OCI-LY3 (cell line): ENCODE results near the gene RIC1.
A peak's percentile ranks its signal among the peaks of the same experiment; 100 is the strongest.
"Not testable (repeated sequence)": the region's sequence is repeated elsewhere in the genome, so short reads cannot be mapped to it uniquely, and the experiment has no call there.

Experiments used
- H2AFZ ChIP-seq: fragments of 200-600, 300-600 bp; shearing (Covaris generic); 2 replicates; pipeline ENCODE4 v1.6.0; 2014; ENCODE audit warnings: antibody characterized with exemption, low read depth, low read length
- H3K27ac ChIP-seq: fragments of 200-600, 300-600 bp; sonication (generic); 2 replicates; pipeline ENCODE4 v1.5.1; 2014; ENCODE audit warnings: mild to moderate bottlenecking, low read length, moderate library complexity, mixed read lengths
- H3K27me3 ChIP-seq: fragments of 200-600, 300-600 bp; sonication (generic); 2 replicates; pipeline ENCODE4 v1.6.1; 2014; ENCODE audit warnings: low read depth, low read length, mixed read lengths
- H3K36me3 ChIP-seq: fragments of 200-600, 300-600 bp; sonication (generic); replicated peaks from 2 replicates; pipeline ENCODE3; 2014; ENCODE audit warnings: low read depth, low read length, mixed read lengths
- H3K4me1 ChIP-seq: fragments of 300-600, 200-600 bp; sonication (generic); 2 replicates; pipeline ENCODE4 v1.6.1; 2014; ENCODE audit warnings: low read length, mixed read lengths
- H3K4me2 ChIP-seq: fragments of 200-600, 300-600 bp; sonication (generic); 2 replicates; pipeline ENCODE4 v1.6.1; 2014; ENCODE audit warnings: low read length, mixed read lengths
- H3K4me3 ChIP-seq: fragments of 300-600, 200-600 bp; sonication (generic); 2 replicates; pipeline ENCODE4 v1.5.1; 2014; ENCODE audit warnings: antibody characterized with exemption, mild to moderate bottlenecking, low read length, moderate library complexity
- H3K79me2 ChIP-seq: fragments of 300-600, 200-600 bp; shearing (Covaris generic); 2 replicates; pipeline ENCODE4 v1.6.1; 2014; ENCODE audit warnings: mild to moderate bottlenecking, low read length, mixed read lengths
- H3K9ac ChIP-seq: fragments of 300-600, 200-600 bp; shearing (Covaris generic); 2 replicates; pipeline ENCODE4 v1.6.0; 2014; ENCODE audit warnings: mild to moderate bottlenecking, low read length, moderate library complexity
- H3K9me3 ChIP-seq: fragments of 200-600, 300-600 bp; shearing (Covaris generic); 2 replicates; pipeline ENCODE4 v1.6.1; 2014; ENCODE audit warnings: low read length, mixed read lengths; ENCODE audit not compliant: insufficient read depth
- H4K20me1 ChIP-seq: fragments of 200-600, 300-600 bp; sonication (generic); 2 replicates; pipeline ENCODE4 v1.6.1; 2016; ENCODE audit warnings: low read length, mixed read lengths; ENCODE audit not compliant: insufficient read depth
- CTCF ChIP-seq: fragments of 200-600, 300-600 bp; sonication (generic); IDR thresholded peaks from 2 replicates; pipeline ENCODE4 v1.5.1; 2014; ENCODE audit warnings: antibody characterized with exemption, low read length, low read depth
- EZH2phosphoT487 ChIP-seq: fragments of 200-600 bp; shearing (Covaris generic); IDR thresholded peaks from 2 replicates; pipeline ENCODE4 v1.6.1; 2018; ENCODE audit warnings: antibody characterized with exemption, mixed run types, low read depth

Gene RIC1

GRCh38 chr9:5793812-5794211 lies 164.9 kb downstream of the RIC1 start:
- Histone ChIP-seq H4K20me1 (no peaks in the 10 kb centered on the region), H3K4me3 (no peak overlapping the region), H3K9me3 (no peaks in the 10 kb centered on the region), H3K36me3 (peaks cover 6% of the 10 kb centered on the region), H3K27ac (no peak overlapping the region), H2AFZ (no peak overlapping the region), H3K27me3 (no peaks in the 10 kb centered on the region), H3K4me2 (no peak overlapping the region), H3K4me1 (no peaks in the 10 kb centered on the region), H3K79me2 (no peaks in the 10 kb centered on the region), H3K9ac (no peak overlapping the region)
- TF ChIP-seq EZH2phosphoT487 (no peak), CTCF (no peak)

DNA sequence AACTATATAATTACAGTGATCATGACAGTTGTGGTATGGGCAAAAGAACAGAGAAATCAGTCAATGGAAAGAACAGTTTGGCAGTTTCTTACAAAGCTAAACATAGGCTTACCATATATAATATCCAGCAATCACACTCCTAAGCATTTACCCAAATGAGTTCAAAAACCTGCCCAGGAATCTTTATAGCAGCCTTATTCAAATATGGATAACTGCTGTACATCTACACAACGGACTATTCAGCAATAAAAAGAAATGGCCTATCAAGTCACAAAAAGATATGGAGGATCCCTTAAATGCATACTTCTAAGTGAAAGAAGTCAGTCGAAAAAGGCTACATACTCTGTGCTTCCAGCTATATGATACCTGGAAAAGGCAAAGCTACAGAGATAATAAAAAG lies 167.4 kb downstream of the RIC1 start:
- H3K9me3 ChIP-seq: no peaks in the 10 kb centered on the region
- H3K4me3 ChIP-seq: no peak overlapping the region
- no peaks in the 10 kb centered on the region for H3K79me2 ChIP-seq
- H3K27me3 ChIP-seq: no peaks in the 10 kb centered on the region
- no peak overlapping the region for H3K9ac ChIP-seq
- H3K36me3 ChIP-seq: peaks cover 13% of the 10 kb centered on the region
- no peak for TF ChIP-seq EZH2phosphoT487
- no peak for TF ChIP-seq CTCF
- no peak overlapping the region for H2AFZ ChIP-seq
- H3K27ac ChIP-seq: no peak overlapping the region
- H4K20me1 ChIP-seq: no peaks in the 10 kb centered on the region
- no peaks in the 10 kb centered on the region for H3K4me1 ChIP-seq
- H3K4me2 ChIP-seq: no peak overlapping the region

DNA sequence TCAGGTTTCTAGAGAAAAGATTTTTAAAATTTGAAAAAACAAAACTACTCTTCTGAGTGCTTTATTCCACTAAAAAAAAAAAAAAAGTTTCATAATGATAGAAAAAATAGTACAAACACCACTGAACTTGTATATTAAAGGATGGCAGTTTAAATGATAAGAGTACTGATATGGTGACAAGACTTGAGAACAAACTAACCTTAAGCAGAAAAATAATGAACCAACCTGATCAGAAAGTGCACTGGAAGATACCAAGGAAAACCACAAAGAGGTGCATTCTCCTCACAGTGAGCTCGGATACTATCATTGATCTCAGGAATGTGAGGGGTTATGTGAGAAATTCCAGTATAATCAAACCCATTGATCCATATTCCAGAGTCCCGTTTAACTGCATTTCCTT lies 169.7 kb downstream of the RIC1 start:
- Histone ChIP-seq H4K20me1 (no peaks in the 10 kb centered on the region), H3K4me3 (no peak overlapping the region), H3K9me3 (no peaks in the 10 kb centered on the region), H2AFZ (no peak overlapping the region), H3K27ac (no peak overlapping the region), H3K36me3 (peaks cover 14% of the 10 kb centered on the region), H3K4me2 (no peak overlapping the region), H3K4me1 (no peaks in the 10 kb centered on the region), H3K79me2 (no peaks in the 10 kb centered on the region), H3K9ac (no peak overlapping the region), H3K27me3 (no peaks in the 10 kb centered on the region)
- TF ChIP-seq EZH2phosphoT487 (no peak), CTCF (no peak)

GRCh38 chr9:5799314-5799713 lies 170.4 kb downstream of the RIC1 start:
- Histone ChIP-seq H3K36me3 (peaks cover 14% of the 10 kb centered on the region), H3K4me3 (no peak overlapping the region), H3K4me2 (no peak overlapping the region), H3K79me2 (no peaks in the 10 kb centered on the region), H3K27ac (no peak overlapping the region), H3K4me1 (no peaks in the 10 kb centered on the region), H3K9ac (no peak overlapping the region), H3K27me3 (no peaks in the 10 kb centered on the region), H2AFZ (no peak overlapping the region), H3K9me3 (no peaks in the 10 kb centered on the region), H4K20me1 (no peaks in the 10 kb centered on the region)
- TF ChIP-seq CTCF: peak; percentile 72
- no peak for TF ChIP-seq EZH2phosphoT487

- not testable (repeated sequence) for H3K4me3 ChIP-seq, H3K9me3 ChIP-seq, H4K20me1 ChIP-seq, H3K4me2 ChIP-seq, H3K27ac ChIP-seq, H3K9ac ChIP-seq, H3K79me2 ChIP-seq, H3K27me3 ChIP-seq, H2AFZ ChIP-seq, H3K4me1 ChIP-seq
- peaks cover 14% of the 10 kb centered on the region for H3K36me3 ChIP-seq
These were observed 171.5 kb downstream of the RIC1 start for GRCh38 chr9:5800378-5800777.
